ENCODE measurements around the gene MAP6.
A peak's percentile ranks its signal among the peaks of the same experiment; 100 is the strongest.

MAP6 gene

GRCh38 chr11:75637998-75638397 is 30.8 kb downstream of the MAP6 start:
- no peaks in the 10 kb centered on the region for H3K79me1 ChIP-seq (ENCODE audit: low read length)

DNA sequence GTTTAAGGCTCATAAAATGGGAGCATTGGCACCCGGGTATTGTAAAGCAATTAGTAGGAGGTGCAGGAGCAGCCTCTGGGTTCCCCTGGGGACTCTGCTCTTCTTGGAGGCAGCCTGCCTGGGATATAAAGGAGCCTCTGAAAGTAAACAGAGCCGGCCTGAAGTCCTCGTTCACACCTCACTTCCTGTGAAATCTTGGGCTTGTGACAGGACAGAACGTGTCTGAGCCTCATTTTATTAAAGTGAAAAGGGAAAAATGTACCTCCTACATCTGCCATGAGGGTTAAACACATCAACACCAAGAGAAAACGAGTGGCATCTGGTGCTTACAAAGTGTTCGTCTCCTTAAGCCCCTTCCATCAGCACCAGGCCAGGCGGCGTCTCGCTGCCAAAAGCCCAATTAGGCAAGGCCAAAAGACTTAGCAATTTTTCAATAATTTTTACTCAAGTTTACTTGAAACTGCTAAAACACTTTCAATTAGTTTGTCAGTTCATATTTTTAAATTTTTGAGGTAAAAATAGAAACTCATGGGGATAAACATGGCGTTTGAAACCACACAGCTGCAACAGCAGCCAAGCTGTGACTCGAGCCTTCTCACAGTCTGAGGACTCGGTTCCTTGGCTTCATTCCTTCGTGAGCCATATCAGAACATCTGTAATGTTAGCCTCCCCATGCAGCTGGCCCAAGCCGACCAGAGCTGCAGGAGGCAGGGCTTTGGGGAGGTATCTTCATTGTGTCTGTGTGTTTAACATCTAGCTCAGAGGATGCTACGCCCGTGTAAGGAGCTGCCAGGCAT is 33.6 kb downstream of the MAP6 start:
- no peak overlapping the region for H3K14ac ChIP-seq (ENCODE audit: low read length)
- WGBS (ENCODE audit: extremely low coverage, insufficient coverage, insufficient read length): no CpG with 5 or more reads among the region's 16 CpGs

More at GRCh38 chr11:75637998-75638397, 30.8 kb downstream of the MAP6 start:
- no peak for DNase-seq
- Histone ChIP-seq H4K91ac (ENCODE audit: low read depth, low read length) (no peak overlapping the region), H3K27ac (ENCODE audit: low read depth, low read length) (no peak overlapping the region), H3K9me3 (ENCODE audit: insufficient read depth, low read depth, low read length) (no peaks in the 10 kb centered on the region), H3K4me3 (ENCODE audit: low read depth, low read length) (no peak overlapping the region), H3K79me2 (ENCODE audit: control insufficient read depth, insufficient read depth, low read length, poor library complexity) (no peaks in the 10 kb centered on the region), H2AFZ (ENCODE audit: insufficient read depth, low read length, poor library complexity) (no peak overlapping the region), H3K4me1 (ENCODE audit: control insufficient read depth in 1 of 2, insufficient read depth in 2 of 2, low read length in 2 of 2) (peaks cover 0 to 2% of the 10 kb centered on the region in 2 experiments), H2BK120ac (ENCODE audit: insufficient read depth, low read length, poor library complexity) (no peak overlapping the region), H3K36me3 (ENCODE audit: control insufficient read depth in 1 of 2, insufficient read depth in 2 of 2, low read length in 2 of 2) (no peaks in the 10 kb centered on the region), H3K18ac (ENCODE audit: low read length) (no peak overlapping the region), H2AK5ac (ENCODE audit: low read length) (no peak overlapping the region), H3K9ac (ENCODE audit: low read length) (no peak overlapping the region), H3K27me3 (ENCODE audit: insufficient read depth, low read length) (no peaks in the 10 kb centered on the region), H2BK12ac (ENCODE audit: low read length) (no peak overlapping the region), H3K4ac (ENCODE audit: low read depth, low read length) (no peak overlapping the region), H3K14ac (ENCODE audit: low read length) (no peak overlapping the region), H3K23ac (ENCODE audit: low read length) (peak overlapping the region; percentile 85), H4K12ac (ENCODE audit: low read depth, low read length) (no peak overlapping the region), H2BK5ac (ENCODE audit: low read depth, low read length, poor library complexity) (no peak overlapping the region), H3K4me2 (ENCODE audit: low read length) (no peak overlapping the region), H4K8ac (ENCODE audit: low read depth, low read length) (no peak overlapping the region)
- no CpG with 5 or more reads among the region's 1 CpG for WGBS (ENCODE audit: extremely low coverage, insufficient coverage, insufficient read length)

GRCh38 chr11:75633409-75634066 is 35.3 kb downstream of the MAP6 start:
- H3K9me3 ChIP-seq (ENCODE audit: insufficient read depth, low read depth, low read length): no peaks in the 10 kb centered on the region
- no peak overlapping the region for H2BK12ac ChIP-seq (ENCODE audit: low read length)
- H3K9ac ChIP-seq (ENCODE audit: low read length): no peak overlapping the region
- WGBS (ENCODE audit: extremely low coverage, insufficient coverage, insufficient read length): no CpG with 5 or more reads among the region's 8 CpGs
- no peak overlapping the region for H3K4me2 ChIP-seq (ENCODE audit: low read length)
- no peaks in the 10 kb centered on the region for H3K79me1 ChIP-seq (ENCODE audit: low read length)
- H3K4me3 ChIP-seq (ENCODE audit: low read depth, low read length): no peak overlapping the region
- no peaks in the 10 kb centered on the region for H3K36me3 ChIP-seq (ENCODE audit: control insufficient read depth in 1 of 2, insufficient read depth in 2 of 2, low read length in 2 of 2)
- H3K18ac ChIP-seq (ENCODE audit: low read length): no peak overlapping the region
- no peak overlapping the region for H2BK120ac ChIP-seq (ENCODE audit: insufficient read depth, low read length, poor library complexity)
- no peaks in the 10 kb centered on the region for H3K27me3 ChIP-seq (ENCODE audit: insufficient read depth, low read length)
- H3K4ac ChIP-seq (ENCODE audit: low read depth, low read length): no peak overlapping the region
- H4K8ac ChIP-seq (ENCODE audit: low read depth, low read length): no peak overlapping the region
- H3K4me1 ChIP-seq (ENCODE audit: control insufficient read depth in 1 of 2, insufficient read depth in 2 of 2, low read length in 2 of 2): no peaks in the 10 kb centered on the region
- no peak overlapping the region for H3K14ac ChIP-seq (ENCODE audit: low read length)
- no peak overlapping the region for H2BK5ac ChIP-seq (ENCODE audit: low read depth, low read length, poor library complexity)
- DNase-seq: no peak
- H4K91ac ChIP-seq (ENCODE audit: low read depth, low read length): no peak overlapping the region
- H3K23ac ChIP-seq (ENCODE audit: low read length): no peak overlapping the region
- H4K12ac ChIP-seq (ENCODE audit: low read depth, low read length): no peak overlapping the region
- H3K27ac ChIP-seq (ENCODE audit: low read depth, low read length): no peak overlapping the region
- no peak overlapping the region for H2AFZ ChIP-seq (ENCODE audit: insufficient read depth, low read length, poor library complexity)
- no peaks in the 10 kb centered on the region for H3K79me2 ChIP-seq (ENCODE audit: control insufficient read depth, insufficient read depth, low read length, poor library complexity)
- no peak overlapping the region for H2AK5ac ChIP-seq (ENCODE audit: low read length)

More for the DNA sequence above, 33.6 kb downstream of the MAP6 start:
- H3K4me3 ChIP-seq (ENCODE audit: low read depth, low read length): no peak overlapping the region
- no peak overlapping the region for H4K12ac ChIP-seq (ENCODE audit: low read depth, low read length)
- H2BK5ac ChIP-seq (ENCODE audit: low read depth, low read length, poor library complexity): no peak overlapping the region
- H3K9me3 ChIP-seq (ENCODE audit: insufficient read depth, low read depth, low read length): no peaks in the 10 kb centered on the region
- no peaks in the 10 kb centered on the region for H3K36me3 ChIP-seq (ENCODE audit: control insufficient read depth in 1 of 2, insufficient read depth in 2 of 2, low read length in 2 of 2)
- no peak for DNase-seq
- no peak overlapping the region for H3K18ac ChIP-seq (ENCODE audit: low read length)
- H3K79me2 ChIP-seq (ENCODE audit: control insufficient read depth, insufficient read depth, low read length, poor library complexity): no peaks in the 10 kb centered on the region
- no peak overlapping the region for H3K4ac ChIP-seq (ENCODE audit: low read depth, low read length)
- no peak overlapping the region for H4K8ac ChIP-seq (ENCODE audit: low read depth, low read length)
- H2AFZ ChIP-seq (ENCODE audit: insufficient read depth, low read length, poor library complexity): no peak overlapping the region
- H3K79me1 ChIP-seq (ENCODE audit: low read length): no peaks in the 10 kb centered on the region
- H2BK12ac ChIP-seq (ENCODE audit: low read length): no peak overlapping the region
- H3K4me2 ChIP-seq (ENCODE audit: low read length): no peak overlapping the region
- no peak overlapping the region for H3K27ac ChIP-seq (ENCODE audit: low read depth, low read length)
- H3K4me1 ChIP-seq (ENCODE audit: control insufficient read depth in 1 of 2, insufficient read depth in 2 of 2, low read length in 2 of 2): peaks cover 0 to 2% of the 10 kb centered on the region in 2 experiments
- H4K91ac ChIP-seq (ENCODE audit: low read depth, low read length): no peak overlapping the region
- no peak overlapping the region for H2AK5ac ChIP-seq (ENCODE audit: low read length)
- H3K27me3 ChIP-seq (ENCODE audit: insufficient read depth, low read length): no peaks in the 10 kb centered on the region
- no peak overlapping the region for H3K23ac ChIP-seq (ENCODE audit: low read length)
- no peak overlapping the region for H3K9ac ChIP-seq (ENCODE audit: low read length)
- H2BK120ac ChIP-seq (ENCODE audit: insufficient read depth, low read length, poor library complexity): no peak overlapping the region

DNA sequence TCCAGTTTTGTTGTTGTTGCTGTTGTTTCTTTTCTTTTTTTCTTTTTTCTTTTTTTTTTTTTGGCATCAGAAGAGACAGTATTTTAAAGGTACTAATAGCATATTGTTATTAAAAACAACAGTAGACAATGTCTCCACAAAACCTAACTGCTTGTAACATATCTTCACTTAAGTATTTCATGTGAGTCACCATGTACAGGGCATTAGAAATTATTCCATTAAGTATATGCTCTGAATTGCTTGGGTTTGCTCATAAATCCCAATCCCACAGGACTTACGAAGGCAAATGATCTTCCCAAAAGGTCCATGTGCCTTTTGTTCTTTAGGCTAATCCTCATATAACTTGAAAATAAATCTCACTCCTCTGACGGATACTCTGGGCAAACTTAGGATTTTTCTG is 35.9 kb downstream of the MAP6 start:
- no peak overlapping the region for H3K14ac ChIP-seq (ENCODE audit: low read length)
- H3K18ac ChIP-seq (ENCODE audit: low read length): no peak overlapping the region
- H3K36me3 ChIP-seq (ENCODE audit: control insufficient read depth in 1 of 2, insufficient read depth in 2 of 2, low read length in 2 of 2): no peaks in the 10 kb centered on the region
- no peak overlapping the region for H2AFZ ChIP-seq (ENCODE audit: insufficient read depth, low read length, poor library complexity)
- no peak overlapping the region for H4K12ac ChIP-seq (ENCODE audit: low read depth, low read length)
- no peak for DNase-seq
- H3K4me1 ChIP-seq (ENCODE audit: control insufficient read depth in 1 of 2, insufficient read depth in 2 of 2, low read length in 2 of 2): peaks cover 0 to 2% of the 10 kb centered on the region in 2 experiments
- no CpG with 5 or more reads among the region's 2 CpGs for WGBS (ENCODE audit: extremely low coverage, insufficient coverage, insufficient read length)
- H3K27ac ChIP-seq (ENCODE audit: low read depth, low read length): no peak overlapping the region
- H4K91ac ChIP-seq (ENCODE audit: low read depth, low read length): no peak overlapping the region
- no peak overlapping the region for H3K4me2 ChIP-seq (ENCODE audit: low read length)
- H3K23ac ChIP-seq (ENCODE audit: low read length): no peak overlapping the region
- no peaks in the 10 kb centered on the region for H3K79me2 ChIP-seq (ENCODE audit: control insufficient read depth, insufficient read depth, low read length, poor library complexity)
- no peaks in the 10 kb centered on the region for H3K79me1 ChIP-seq (ENCODE audit: low read length)
- H3K4me3 ChIP-seq (ENCODE audit: low read depth, low read length): no peak overlapping the region
- H3K4ac ChIP-seq (ENCODE audit: low read depth, low read length): no peak overlapping the region
- no peak overlapping the region for H2BK120ac ChIP-seq (ENCODE audit: insufficient read depth, low read length, poor library complexity)
- no peaks in the 10 kb centered on the region for H3K9me3 ChIP-seq (ENCODE audit: insufficient read depth, low read depth, low read length)
- no peak overlapping the region for H2AK5ac ChIP-seq (ENCODE audit: low read length)
- no peaks in the 10 kb centered on the region for H3K27me3 ChIP-seq (ENCODE audit: insufficient read depth, low read length)
- H3K9ac ChIP-seq (ENCODE audit: low read length): no peak overlapping the region
- no peak overlapping the region for H2BK12ac ChIP-seq (ENCODE audit: low read length)
- no peak overlapping the region for H4K8ac ChIP-seq (ENCODE audit: low read depth, low read length)
- no peak overlapping the region for H2BK5ac ChIP-seq (ENCODE audit: low read depth, low read length, poor library complexity)

Data from trophoblast cell (in vitro differentiated cells and primary cell).